Activated CD8-positive, alpha-beta memory T cell treated with anti-CD3 and anti-CD28 coated beads for 4 hours (primary cell): ENCODE data around the gene CACNG3.
"Not testable (repeated sequence)": the region's sequence is repeated elsewhere in the genome, so short reads cannot be mapped to it uniquely, and the experiment has no call there.

Experiments used
- DNase-seq, 2 donors: peaks; one replicate each; pipeline ENCODE4 v3.0.0-alpha.2; 2020; ENCODE audit warnings: low read depth in 2 of 2

Gene CACNG3

DNA sequence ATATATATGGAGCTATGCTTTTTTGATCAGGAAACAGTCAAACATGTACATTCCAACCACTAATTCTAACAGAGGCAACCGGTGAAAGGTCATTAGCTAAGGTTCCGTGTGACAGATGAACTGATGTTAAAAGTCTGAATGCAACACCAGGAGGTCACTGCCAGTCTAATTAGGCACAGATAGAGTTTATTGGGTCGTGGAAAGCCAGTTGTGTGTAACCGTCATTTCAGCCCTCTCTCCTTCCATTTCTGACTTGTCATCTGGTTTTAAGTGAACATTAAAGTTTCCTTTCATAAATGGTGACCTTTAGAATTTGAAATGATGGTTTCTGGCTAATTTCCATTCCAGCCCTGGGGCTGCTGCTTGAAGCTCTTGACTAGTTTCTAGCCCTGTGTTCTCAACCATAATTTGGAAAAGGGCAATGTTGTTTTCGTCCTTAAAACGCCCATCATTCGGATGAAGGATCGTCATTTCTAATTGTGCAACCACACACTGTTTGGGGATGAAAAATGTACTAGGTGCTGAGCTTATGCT lies 23.9 kb downstream of the CACNG3 start:
- no peak for DNase-seq

DNA sequence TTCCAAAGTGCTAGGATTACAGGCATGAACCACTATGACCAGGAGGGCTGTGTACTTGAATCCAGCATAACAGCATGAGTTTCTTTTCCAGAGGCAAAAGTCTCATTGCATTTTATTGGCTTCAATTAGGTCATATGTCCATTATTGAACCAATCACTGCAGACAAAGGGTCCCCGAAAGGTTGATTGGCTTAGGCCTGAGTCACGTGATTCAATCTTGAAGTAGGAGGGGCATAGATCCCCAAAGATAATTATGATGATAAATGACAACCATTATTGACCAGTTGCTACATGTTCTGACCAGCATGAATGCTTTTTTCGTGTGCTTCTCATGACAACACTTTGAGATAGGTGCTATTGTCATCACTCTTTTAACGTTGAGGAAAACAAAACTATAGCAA lies 25.3 kb downstream of the CACNG3 start:
- no peak for DNase-seq

DNA sequence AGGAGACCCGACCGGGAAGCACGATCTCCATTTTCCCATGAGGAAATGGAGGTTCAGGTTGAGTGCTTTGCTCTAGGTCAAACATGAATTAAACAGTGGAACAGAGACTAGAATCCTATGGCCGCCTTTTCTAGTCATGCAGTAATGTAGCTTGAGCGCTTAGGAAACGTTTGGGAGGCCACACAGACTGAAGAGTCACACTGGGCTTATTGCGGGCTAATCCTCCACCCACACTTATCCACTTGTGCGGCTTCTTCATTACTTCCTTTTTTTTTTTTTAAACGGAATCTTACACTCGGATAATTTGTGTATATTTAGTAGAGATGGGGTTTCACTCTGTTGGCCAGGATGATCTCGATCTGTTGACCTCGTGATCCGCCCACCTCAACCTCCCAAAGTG lies 26.0 kb downstream of the CACNG3 start:
- DNase-seq, result no peak

DNA sequence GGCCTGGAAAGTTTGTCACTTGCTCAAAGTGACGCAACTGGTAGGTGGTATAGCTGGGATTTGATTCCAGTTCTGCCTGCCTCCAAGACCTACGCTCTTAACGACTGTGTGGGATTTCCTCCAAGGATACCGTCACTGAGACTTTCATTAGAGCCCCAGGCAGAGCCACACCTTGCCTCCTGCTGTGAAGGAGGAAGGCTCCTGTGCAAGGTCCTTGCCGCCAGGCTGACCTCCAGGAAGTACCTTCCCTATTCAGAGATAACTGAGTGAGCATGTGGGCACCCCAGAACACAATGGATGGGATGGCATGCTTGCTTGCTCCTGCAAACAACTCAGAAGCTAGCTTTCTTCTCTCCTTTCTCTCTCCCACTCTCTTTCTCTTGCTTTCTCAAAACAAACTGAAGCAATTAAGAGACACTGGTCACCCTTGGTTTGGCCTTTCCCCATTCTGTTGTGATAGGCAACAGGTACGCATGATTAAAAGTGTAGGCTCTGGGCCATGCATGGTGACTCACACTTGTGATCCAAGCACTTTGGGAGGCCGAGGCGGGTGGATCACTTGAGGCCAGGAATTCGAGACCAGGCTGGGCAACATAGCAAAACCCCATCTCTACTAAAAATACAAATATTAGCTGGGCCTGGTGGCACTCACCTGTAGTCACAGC lies 30.7 kb downstream of the CACNG3 start:
- DNase-seq, result no peak

DNA sequence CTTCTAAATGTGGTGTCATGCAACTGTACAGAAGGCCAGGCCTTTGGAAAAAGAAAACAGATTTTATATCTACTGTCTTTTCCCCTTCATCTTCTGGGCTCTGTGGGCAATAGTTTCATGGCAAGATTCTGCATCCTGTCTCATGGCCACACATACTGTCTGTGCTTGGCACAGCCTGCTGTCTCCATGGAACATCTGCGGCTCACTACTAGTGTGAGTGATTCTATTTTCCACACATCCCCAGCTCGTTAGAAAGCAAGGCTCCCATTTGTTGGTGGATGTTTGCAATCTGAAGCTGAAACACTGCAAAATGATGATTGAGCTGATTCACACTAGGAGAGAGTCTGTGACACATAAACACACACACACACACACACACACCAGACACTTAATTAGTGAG lies 32.4 kb downstream of the CACNG3 start:
- no peak for DNase-seq

DNA sequence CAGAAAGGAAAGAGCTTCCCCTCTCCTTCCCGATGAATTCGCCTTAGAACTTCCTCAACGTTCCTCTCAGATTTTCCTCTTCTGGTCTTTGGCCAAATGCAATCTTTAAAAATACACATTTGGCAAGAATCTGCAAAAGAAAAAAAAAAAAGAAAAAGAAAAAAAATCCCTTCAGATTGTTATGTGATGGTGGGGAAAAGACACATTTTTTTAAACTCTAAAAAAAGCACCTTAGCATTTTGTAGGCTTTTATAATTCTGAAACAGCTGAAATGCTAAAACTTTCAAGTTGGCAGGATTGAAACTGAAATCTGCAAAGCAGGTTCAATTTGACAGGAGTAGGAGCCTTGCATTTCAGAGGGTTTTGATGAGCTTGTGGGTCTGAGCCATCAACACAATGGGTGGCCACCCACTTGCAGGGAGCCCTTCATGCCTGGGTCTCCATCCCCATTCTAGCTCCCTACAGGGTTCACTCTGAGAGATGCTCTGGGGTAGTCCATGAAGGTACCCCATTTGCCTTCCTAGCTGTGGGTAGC lies 33.1 kb downstream of the CACNG3 start:
- DNase-seq, result no peak

DNA sequence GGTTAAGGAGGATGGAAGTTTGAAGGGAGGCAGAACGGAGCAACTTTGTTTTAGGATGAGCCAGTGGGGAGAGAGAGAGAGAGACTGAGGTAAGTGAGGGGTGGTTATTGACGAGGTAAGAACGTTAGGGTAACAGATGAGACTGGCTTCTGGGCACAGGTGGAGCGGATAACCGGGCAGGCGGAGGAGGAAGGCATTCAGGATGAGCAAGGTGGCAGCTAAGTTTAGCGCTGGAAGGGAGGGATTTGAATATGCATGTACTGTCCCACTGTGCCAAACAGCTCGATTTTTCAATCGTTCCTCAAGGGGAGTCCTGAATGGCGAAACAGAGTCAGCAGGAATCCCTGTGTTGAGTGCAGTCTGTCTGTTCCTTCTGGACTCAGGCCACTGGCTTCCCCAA lies 35.8 kb downstream of the CACNG3 start:
- DNase-seq, result no peak

DNA sequence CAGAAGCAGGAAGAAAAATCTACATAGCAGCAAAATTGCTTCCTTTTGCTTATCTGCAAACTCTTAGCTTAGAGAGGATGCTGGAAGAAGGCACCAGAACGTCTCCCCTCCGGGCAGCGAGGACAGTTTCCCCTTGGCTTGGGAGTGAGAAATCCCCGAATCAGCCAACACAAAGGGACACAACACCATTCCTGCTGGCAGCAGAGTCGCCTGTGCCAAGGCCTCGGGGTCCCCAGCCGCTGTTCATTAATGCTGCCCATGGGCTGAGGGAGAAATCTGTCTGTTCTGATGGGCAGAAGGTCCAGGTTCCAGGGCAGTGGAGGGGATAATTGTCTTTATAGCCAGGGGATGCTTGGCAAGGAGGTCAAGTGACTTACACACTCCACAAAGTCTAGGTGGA lies 38.0 kb downstream of the CACNG3 start:
- DNase-seq, result no peak

DNA sequence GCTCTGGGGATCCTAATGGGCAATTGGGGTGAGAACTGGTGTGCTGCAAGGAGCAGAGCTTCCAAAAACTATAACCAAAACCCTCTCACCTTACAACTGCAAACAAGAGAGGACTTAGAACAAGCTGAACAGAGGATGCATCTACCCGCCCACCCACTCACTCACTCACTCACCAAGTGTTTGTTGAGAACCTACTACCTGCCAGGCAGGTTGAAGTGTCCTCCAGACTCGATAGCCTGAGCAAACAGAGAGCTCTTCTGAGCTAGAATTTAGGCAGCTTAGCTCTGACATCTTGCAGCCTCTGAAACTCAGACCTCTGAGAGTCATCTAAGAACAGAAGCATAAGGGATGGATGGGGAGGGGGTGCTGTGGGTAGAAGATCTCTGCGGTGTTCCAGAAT lies 41.2 kb downstream of the CACNG3 start:
- no peak for DNase-seq

DNA sequence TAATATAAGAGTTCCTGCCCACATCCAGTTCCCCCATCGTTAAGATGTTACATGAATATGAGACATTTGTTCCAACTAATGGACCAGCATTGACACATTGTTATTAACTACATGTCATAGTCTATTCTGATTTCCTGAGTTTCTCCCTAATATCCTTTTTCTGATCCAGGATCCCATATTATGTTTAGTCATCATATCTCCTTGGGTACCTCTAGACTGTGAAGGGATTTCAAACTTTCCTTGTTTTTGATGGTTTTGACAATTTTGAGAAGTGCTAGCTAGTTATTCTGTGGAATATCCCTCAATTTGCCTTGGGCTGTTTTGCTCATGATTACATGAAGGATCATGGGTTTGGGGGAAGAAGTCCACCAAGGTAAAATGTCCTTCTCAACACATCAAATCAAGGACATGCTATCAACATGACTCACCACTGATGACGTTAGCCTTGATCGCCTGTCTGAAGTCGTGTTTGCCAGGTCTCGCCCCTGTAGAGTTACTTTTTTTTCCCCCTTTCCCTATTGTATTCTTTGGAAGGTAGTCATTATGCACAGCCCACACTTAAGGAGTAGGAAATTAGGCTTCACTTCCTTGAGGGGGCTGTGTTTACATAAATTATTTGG lies 42.5 kb downstream of the CACNG3 start:
- no peak for DNase-seq

DNA sequence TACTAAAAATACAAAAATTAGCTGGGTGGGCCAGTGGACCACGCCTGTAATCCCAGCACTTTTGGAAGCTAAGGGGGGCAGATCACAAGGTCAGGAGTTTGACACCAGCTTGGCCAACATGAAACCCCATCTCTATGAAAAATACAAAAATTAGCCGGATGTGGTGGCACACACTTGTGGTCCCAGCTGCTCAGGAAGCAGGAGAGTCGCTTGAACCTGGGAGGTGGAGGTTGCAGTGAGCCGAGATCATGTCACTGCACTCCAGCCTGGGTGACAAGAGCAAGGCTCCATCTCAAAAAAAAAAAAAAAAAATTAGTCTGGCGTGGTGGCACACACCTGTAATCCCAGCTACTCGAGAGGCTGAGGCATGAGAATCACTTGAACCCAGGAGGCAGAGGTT lies 44.6 kb downstream of the CACNG3 start:
- not testable (repeated sequence) for DNase-seq

DNA sequence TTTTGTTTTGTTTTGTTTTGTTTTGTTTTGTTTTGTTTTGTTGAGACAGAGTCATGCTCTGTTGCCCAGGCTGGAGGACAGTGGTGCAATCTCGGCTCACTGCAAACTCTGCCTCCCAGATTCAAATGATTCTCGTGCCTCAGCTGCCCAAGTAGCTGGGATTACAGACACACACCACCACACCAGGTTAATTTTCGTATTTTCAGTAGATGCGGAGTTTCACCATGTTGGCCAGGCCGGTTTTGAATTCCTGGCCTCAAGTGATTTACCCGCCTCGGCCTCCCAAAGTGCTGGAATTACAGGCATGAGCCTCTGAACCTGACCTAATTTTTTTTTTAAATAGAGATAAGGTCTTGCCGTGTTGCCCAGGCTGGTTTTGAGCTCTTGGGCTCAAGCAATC lies 46.5 kb downstream of the CACNG3 start:
- DNase-seq, result no peak

DNA sequence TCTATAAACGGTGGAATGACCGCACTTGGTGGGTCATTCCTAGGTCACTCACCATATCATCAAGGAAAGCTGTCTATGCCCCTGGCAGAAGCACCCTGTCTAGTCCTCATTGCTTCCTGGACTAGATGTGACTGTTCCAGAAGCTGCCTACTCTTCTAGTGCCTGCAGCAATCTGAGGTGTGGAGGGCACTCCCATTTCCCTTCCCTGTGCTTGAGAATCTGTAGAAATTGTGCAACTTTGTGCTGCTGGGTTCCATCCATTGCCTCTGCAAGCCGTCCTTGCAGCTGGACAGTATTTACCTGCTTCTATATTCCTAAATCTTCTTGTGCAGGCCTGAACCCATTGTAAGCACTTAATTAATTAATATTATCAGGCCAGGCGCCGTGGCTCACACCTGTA lies 52.1 kb downstream of the CACNG3 start:
- no peak for DNase-seq

DNA sequence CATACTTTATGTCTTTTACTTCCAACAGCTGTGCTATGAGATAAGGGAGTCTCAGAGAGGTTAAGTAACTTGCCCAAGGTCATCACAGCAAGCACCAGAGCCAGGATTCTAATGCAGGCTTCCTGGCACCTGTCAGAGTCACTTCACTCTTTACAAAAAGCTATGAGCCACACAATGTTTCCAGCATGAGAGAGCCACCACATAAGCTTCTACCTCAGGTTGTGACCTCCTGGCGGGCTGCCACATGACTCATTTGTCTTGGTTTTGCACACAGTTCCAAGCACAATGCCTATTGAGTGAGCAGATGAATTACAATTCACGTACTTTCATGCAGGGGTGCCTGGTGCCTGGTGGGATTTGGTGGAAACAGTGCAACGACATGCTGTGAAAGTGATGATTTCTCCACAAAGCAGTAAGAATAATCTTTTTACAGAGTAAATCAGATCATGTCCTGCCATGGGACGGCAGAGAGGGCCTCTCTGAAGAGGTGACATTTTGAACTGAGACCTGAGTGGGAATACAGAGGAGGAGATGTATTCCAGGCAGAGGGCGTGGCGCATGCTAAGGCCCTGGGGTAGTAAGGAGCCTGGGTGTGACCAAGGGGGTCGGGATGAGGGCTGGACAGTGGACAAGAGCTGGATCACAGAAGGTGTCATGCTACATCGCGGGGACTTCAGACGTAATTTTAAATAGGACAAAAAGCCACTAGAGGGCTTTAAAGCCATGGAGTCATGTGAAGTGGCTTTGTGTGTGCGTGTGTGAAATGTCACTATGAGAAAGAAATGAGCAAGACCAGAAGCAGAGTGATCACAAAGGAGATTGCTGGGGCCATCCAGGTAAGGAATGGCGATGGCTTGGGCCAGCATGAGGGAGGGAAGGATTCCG lies 53.4 kb downstream of the CACNG3 start:
- DNase-seq, result no peak

DNA sequence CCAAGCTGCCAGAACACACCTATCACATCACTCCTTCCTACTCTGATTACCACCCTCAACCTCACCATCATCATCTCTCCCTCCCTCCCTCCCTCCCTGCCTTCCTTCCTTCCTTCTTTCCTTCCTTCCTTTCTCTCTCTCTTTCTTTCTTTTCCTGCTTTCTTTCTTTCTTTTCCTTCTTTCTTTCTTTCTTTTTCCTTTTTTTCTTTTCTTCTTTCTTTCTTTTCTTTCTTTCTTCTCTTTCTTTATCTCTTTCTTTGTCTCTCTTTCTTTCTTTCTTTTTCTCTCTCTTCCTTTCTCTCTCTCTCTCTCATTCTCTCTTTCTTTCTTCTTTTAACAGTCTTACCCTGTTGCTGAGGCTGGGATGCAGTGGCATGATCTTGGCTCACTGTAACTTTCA lies 59.2 kb downstream of the CACNG3 start:
- no peak for DNase-seq

DNA sequence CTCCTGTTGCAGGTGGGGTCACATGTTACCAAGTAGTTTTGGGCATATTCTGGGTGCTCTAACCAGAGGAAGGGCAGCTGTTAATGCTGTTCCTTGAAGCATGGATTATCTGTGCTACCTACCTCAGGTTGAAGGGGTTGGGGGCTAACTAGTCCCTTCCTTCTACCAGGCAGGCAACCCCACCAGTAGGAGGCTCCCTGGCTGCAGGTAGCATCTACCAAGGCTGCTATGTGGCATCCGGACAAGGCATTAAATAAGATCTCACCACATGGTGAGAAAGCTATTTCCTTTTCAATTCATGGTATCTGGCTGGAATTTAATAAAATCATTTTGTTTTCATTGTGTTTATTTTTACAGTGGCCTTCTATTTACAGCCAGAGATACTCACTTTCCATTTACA lies 62.5 kb downstream of the CACNG3 start:
- DNase-seq, result no peak

DNA sequence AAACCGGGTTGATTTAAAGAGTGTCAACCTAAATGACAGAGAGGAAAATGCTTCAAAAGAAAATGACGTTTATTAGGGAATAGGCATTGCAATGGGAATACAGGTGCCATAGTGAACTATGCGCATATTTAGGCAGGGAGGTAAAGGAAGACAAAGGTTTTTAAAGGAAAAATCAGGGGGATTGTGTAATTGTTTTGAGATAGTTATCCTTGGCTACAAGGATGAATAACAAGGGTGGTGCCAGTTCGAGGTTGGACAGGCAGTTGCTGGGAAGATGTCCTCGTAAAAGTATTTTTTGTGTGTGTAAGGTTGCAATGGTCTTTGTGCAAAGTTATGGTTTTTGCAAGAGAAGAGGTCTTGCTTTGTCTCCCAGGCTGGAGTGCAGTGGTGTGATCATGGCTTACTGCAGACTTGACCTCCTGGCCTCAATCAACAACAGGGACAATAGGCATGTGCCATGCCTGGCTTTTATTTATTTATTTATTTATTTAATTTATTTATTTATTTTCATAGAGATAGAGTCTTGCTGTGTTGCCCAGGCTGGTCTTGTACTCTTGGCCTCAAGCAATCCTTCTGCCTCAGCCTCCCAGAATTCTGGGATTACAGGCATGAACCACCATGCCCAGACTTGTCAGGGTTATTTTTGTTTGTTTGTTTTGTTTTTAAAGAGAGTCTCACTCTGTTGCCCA lies 63.1 kb downstream of the CACNG3 start:
- DNase-seq, result no peak

DNA sequence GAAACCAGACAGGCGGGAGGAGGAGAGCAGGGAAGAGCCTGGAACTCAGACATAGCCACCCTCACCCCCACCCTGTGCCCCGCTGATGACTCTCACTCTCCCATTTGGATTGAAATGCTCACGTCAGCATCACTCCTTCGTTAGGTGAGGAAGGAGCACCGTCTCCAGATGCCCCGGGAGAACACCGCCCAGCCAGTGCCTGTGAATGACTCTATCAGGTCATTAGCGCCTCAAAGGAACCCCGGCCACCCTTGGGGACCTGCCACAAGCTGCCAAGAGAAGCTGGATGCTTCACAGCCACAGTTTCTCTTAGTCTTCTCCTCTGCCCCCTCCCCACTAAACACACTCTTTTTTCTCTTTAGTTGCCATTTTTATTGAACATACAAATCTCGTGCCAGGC lies 66.0 kb downstream of the CACNG3 start:
- no peak for DNase-seq

DNA sequence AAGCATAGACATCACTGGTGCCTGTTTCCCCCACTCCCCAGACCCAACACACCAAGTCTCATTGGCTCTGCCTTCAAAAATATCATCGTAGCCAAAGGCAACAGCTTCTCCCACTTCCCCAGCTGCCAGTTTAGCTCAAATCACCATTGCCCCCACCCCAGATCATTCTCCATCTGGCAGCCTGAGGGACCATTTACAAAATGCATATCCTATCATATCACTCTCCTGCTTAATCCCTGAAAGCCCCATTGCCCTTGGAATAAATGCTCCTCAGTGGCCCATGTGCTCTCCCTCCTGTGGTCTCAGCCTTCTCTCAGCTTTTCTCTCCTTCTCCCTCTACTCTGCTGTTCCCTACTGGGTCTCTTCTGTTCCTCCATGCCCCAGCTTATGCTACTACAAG lies 68.3 kb downstream of the CACNG3 start:
- DNase-seq, result no peak

DNA sequence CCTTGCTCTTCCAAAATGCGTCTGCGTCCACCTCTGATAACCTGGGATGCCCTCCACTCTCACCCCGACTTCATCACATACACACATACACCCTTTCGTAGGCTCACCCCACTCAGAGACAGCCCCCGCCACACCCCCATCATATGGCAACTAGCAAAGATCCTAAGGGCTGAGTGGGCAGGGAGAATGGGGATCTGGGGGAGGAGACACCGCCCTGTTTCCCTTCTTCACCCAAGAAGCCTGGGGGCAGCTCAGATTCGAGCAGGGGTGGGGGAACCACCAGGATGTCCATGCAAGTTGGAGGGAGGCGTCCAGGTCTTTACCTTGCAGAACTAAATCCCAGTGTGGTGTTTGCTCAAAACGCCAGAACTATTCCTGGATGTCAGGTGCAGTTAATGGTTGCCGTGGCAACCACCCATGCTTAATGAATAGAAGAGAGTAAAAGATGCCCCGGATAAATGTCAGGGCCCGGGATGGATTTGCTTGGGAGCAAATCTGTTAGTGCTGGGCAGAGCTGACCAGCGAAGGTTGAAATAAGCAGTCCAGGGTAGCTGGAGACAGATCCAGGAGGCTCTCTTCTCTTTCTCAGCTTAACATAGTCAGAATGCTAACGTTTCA lies 72.8 kb downstream of the CACNG3 start:
- DNase-seq, result no peak

DNA sequence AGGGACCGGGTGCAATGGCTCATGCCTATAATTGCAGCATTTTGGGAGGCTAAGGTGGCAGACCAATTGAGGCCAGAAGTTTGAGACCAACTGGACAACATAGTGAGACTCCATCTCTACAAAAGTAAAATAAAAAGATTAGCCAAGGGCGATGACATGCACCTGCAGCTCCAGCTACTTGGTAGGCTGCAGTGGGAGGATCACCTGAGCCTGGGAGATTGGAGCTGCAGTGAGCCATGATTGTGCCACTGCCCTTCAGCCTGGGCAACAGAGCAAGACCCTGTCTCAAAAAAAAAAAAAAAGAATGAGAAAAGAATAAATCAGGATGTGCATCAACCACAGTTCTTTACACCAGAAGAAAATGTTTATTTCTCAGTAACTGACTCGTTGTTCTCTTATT lies 76.0 kb downstream of the CACNG3 start:
- no peak for DNase-seq
